Colonic mucosa (tissue), 4 donors: Measurements from ENCODE around the gene MRPS12. TPM values are rescaled to one million over a fixed set of nuclear protein-coding genes. Genes with fewer than 3 reads are reported as not detected.

Experiments
- DNase-seq: peaks from one replicate; pipeline ENCODE4 v3.0.0-alpha.2; 2020
- H3K27ac ChIP-seq: fragments of 200-600 bp; one replicate; pipeline ENCODE4 v1.8.0; 2021
- H3K27me3 ChIP-seq: fragments of 200-600 bp; one replicate; pipeline ENCODE4 v1.8.0; 2021
- H3K36me3 ChIP-seq: fragments of 200-600 bp; one replicate; pipeline ENCODE4 v1.8.0; 2021
- H3K4me1 ChIP-seq: fragments of 200-600 bp; one replicate; pipeline ENCODE4 v1.8.0; 2021; ENCODE audit warnings: mild to moderate bottlenecking
- H3K4me3 ChIP-seq: fragments of 200-600 bp; one replicate; pipeline ENCODE4 v1.8.0; 2021
- H3K9ac ChIP-seq, 2 donors: one replicate each; pipeline ENCODE4 v1.7.0; 2013; ENCODE audit warnings: control low read depth in 2 of 2, low read depth in 2 of 2, low read length in 2 of 2
- H3K9me3 ChIP-seq: fragments of 200-600 bp; one replicate; pipeline ENCODE4 v1.8.0; 2021
- intact Hi-C: fragments of 100-400 bp; cut with DNase I; formaldehyde crosslinking; loops from one replicate; pipeline ENCODE4 v1.14.1; 2022
- total RNA-seq, 2 donors: library from RNA; stranded (reverse); fragmentation: NEBNext Ultra II Directional in 1 of 2; extraction: Animal tissue kit (Norgen Biotek cat#: 25700) in 1 of 2; gene quantifications; one replicate each; pipeline ENCODE4 v1.2.1, GENCODE V29; 2021
- TF ChIP-seq, protein P1 (sequence below): fragments of 200-600 bp; IDR thresholded peaks from one replicate; pipeline ENCODE4 v1.8.0; 2022; ENCODE audit warnings: antibody characterized with exemption, mild to moderate bottlenecking
- donor health status: healthy.
- donor health status: DM: no; HTN: no; CAD: no.
- donor health status: DM: no; HTN: no; CAD: no.

Gene MRPS12
- total RNA-seq, 2 donors from 2014 or later, result 38.0 to 107 TPM

DNA sequence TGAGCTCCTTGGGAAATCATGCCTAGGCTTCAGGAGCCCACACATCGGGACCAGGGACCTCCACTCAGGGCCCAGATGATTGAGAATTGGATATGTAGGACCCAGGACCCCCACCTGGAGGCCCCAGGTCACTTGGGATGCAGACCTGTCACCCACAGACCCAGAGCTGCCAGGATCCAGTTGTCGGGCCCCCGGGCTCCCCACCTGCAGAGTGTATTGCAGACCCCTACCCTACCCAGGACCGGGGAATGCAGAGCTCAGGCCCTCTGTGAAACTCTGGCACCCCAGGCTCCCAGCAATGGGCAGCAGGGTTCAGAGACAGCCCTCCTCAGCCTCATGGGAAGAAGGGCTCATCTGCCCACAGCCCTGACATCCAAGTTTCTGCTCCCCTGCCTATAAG, 25.1 kb upstream of the MRPS12 start:
- H3K9me3 ChIP-seq, result no peaks in the 10 kb centered on the region
- H3K4me1 ChIP-seq, result no peaks in the 10 kb centered on the region
- DNase-seq, result no peak
- H3K4me3 ChIP-seq, result no peak overlapping the region
- no peaks in the 10 kb centered on the region for H3K27me3 ChIP-seq
- no peaks in the 10 kb centered on the region for H3K36me3 ChIP-seq
- TF ChIP-seq, protein P1, sequence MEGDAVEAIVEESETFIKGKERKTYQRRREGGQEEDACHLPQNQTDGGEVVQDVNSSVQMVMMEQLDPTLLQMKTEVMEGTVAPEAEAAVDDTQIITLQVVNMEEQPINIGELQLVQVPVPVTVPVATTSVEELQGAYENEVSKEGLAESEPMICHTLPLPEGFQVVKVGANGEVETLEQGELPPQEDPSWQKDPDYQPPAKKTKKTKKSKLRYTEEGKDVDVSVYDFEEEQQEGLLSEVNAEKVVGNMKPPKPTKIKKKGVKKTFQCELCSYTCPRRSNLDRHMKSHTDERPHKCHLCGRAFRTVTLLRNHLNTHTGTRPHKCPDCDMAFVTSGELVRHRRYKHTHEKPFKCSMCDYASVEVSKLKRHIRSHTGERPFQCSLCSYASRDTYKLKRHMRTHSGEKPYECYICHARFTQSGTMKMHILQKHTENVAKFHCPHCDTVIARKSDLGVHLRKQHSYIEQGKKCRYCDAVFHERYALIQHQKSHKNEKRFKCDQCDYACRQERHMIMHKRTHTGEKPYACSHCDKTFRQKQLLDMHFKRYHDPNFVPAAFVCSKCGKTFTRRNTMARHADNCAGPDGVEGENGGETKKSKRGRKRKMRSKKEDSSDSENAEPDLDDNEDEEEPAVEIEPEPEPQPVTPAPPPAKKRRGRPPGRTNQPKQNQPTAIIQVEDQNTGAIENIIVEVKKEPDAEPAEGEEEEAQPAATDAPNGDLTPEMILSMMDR, result no peak
- H3K9ac ChIP-seq, result no peak overlapping the region
- H3K27ac ChIP-seq, result no peak overlapping the region
- intact Hi-C loops, result no loop called here

DNA sequence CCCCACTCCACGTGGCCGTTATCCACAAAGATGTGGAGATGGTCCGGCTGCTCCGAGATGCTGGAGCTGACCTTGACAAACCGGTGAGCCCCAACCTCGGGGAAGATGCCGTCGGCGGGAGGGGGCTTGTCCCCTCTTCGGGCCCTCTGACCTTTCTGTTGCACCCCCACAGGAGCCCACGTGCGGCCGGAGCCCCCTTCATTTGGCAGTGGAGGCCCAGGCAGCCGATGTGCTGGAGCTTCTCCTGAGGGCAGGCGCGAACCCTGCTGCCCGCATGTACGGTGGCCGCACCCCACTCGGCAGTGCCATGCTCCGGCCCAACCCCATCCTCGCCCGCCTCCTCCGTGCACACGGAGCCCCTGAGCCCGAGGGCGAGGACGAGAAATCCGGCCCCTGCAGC, 23.5 kb upstream of the MRPS12 start:
- no peak for DNase-seq
- Histone ChIP-seq H3K4me3 (no peak overlapping the region), H3K9ac (no peak overlapping the region), H3K9me3 (no peaks in the 10 kb centered on the region), H3K36me3 (no peaks in the 10 kb centered on the region), H3K4me1 (no peaks in the 10 kb centered on the region), H3K27ac (no peak overlapping the region), H3K27me3 (no peaks in the 10 kb centered on the region)
- intact Hi-C loops, result no loop called here
- TF ChIP-seq, protein P1, result no peak

DNA sequence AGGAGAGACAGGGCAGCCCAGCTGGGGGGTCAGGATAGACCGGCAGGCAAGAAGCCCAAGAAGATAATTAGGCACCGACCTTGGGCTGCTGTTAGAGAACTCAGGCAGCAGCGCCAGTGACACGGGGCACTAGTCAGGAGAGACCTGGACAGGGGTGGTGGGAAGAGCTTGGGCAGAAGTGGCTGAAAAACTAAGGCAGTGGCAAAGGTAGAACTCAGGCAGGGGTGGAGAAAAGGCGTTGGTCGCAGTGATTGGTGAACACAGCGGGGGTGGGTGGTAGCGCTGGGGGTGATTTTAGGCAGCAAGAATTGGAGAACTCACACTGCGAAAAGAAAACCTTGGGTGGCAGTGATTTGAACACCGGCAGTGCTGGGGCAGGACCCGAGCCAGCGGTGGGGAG, 23.1 kb upstream of the MRPS12 start:
- no peak overlapping the region for H3K27ac ChIP-seq
- no peak for DNase-seq
- no peaks in the 10 kb centered on the region for H3K36me3 ChIP-seq
- H3K27me3 ChIP-seq, result no peaks in the 10 kb centered on the region
- no peak overlapping the region for H3K9ac ChIP-seq
- no peaks in the 10 kb centered on the region for H3K4me1 ChIP-seq
- TF ChIP-seq, protein P1, result no peak
- H3K4me3 ChIP-seq, result no peak overlapping the region
- H3K9me3 ChIP-seq, result no peaks in the 10 kb centered on the region
- intact Hi-C loops, result no loop called here

DNA sequence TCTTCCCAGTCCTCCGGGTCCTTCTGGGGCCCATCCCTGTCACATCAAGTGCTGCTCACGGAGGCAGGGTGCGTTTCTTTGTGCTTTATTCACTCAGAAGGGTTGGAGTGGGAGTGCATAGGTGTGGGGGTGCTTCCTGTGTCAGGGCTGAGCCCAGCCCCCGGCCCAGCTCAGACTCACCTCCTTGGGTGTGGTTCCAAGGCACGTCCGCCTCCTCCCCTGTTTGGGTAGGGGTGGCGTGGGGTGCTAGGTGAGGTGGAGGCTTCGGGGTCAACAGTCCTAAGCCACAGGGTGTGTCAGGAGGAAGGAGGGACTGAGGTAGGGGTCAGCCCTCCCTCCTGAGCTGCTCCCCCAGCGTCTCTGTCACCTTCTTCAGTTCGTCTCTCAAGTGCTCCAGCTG, 21.8 kb upstream of the MRPS12 start:
- Histone ChIP-seq H3K27ac (no peak overlapping the region), H3K9me3 (no peaks in the 10 kb centered on the region), H3K9ac (no peak overlapping the region), H3K36me3 (no peaks in the 10 kb centered on the region), H3K4me1 (no peaks in the 10 kb centered on the region), H3K27me3 (no peaks in the 10 kb centered on the region), H3K4me3 (no peak overlapping the region)
- TF ChIP-seq, protein P1, result no peak
- DNase-seq, result no peak
- intact Hi-C loops, result no loop called here

DNA sequence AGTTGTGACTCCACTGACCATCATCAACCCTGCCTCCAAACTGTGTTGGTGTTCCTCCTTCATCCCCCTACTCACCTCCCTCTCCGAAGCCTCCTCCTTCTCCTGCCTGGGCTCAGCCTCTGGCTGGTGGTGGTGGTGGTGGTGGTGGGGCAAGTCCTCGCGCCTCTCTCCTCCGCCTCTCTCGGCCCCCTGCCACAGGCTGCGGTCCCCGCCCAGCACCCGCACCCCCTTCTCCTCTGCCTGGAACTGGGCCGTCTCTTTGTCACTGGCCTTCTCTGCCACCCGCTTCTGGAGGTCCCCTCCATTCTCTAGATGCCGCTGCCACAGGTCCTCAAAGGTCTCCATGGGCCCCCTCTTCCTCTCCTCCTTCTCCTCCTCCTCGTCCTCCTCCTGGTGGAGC, 20.3 kb upstream of the MRPS12 start:
- Histone ChIP-seq H3K36me3 (no peaks in the 10 kb centered on the region), H3K9me3 (no peaks in the 10 kb centered on the region), H3K9ac (no peak overlapping the region), H3K4me1 (no peaks in the 10 kb centered on the region), H3K4me3 (no peak overlapping the region), H3K27ac (no peak overlapping the region), H3K27me3 (no peaks in the 10 kb centered on the region)
- TF ChIP-seq, protein P1, result no peak
- intact Hi-C loops, result no loop called here
- no peak for DNase-seq
